Neuronal stem cell (in vitro differentiated cells): ENCODE measurements around the gene CASZ1.

Experiments used
- DNase-seq: peaks from one replicate; pipeline ENCODE4 v3.0.0-alpha.2; 2013; ENCODE audit warnings: low spot score
- H2AFZ ChIP-seq: one replicate; pipeline ENCODE4 v1.6.1; 2013; ENCODE audit warnings: mild to moderate bottlenecking, low read length, inconsistent platforms
- H2AK5ac ChIP-seq: 2 replicates; pipeline ENCODE4 v1.6.1; 2013; ENCODE audit warnings: low read depth, mild to moderate bottlenecking, inconsistent platforms, low read length, moderate library complexity, mixed read lengths
- H2BK120ac ChIP-seq: 2 replicates; pipeline ENCODE4 v1.6.1; 2013; ENCODE audit warnings: low read depth, mild to moderate bottlenecking, inconsistent platforms, low read length, moderate library complexity, mixed read lengths
- H2BK12ac ChIP-seq: one replicate; pipeline ENCODE4 v1.6.1; 2013; ENCODE audit warnings: low read length, inconsistent platforms
- H2BK15ac ChIP-seq: 2 replicates; pipeline ENCODE4 v1.6.1; 2013; ENCODE audit warnings: mild to moderate bottlenecking, low read length, inconsistent platforms, mixed read lengths
- H2BK5ac ChIP-seq: one replicate; pipeline ENCODE4 v1.6.1; 2013; ENCODE audit warnings: inconsistent platforms, mild to moderate bottlenecking, low read length, moderate library complexity
- H3K14ac ChIP-seq: one replicate; pipeline ENCODE4 v1.6.1; 2013; ENCODE audit warnings: low read length, inconsistent platforms
- H3K18ac ChIP-seq: 2 replicates; pipeline ENCODE4 v1.6.1; 2013; ENCODE audit warnings: low read length, inconsistent platforms
- H3K23ac ChIP-seq: 2 replicates; pipeline ENCODE4 v1.6.1; 2013; ENCODE audit warnings: low read depth, mild to moderate bottlenecking, mixed read lengths, low read length, inconsistent platforms; ENCODE audit not compliant: poor library complexity
- H3K27ac ChIP-seq: replicated peaks from 3 replicates; pipeline ENCODE4 v1.5.1; 2013; ENCODE audit warnings: low read length, inconsistent platforms
- H3K27me3 ChIP-seq, 3 experiments: 2 replicates each; pipeline ENCODE4 v1.6.1; 2013; ENCODE audit warnings: low read length in 3 of 3, mild to moderate bottlenecking in 2 of 3, inconsistent platforms in 1 of 3, low read depth in 1 of 3, mixed read lengths in 1 of 3, moderate library complexity in 1 of 3; ENCODE audit not compliant: control insufficient read depth in 3 of 3, insufficient read depth in 3 of 3
- H3K36me3 ChIP-seq, 2 donors: replicated peaks in 1 of 2; 2 replicates each; pipeline ENCODE4 v1.6.1; 2013; ENCODE audit warnings: low read length in 2 of 2; ENCODE audit not compliant: control insufficient read depth in 2 of 2, insufficient read depth in 2 of 2
- H3K4ac ChIP-seq: 2 replicates; pipeline ENCODE4 v1.6.1; 2013; ENCODE audit warnings: inconsistent platforms, mild to moderate bottlenecking, low read length, moderate library complexity
- H3K4me1 ChIP-seq, 2 donors: 1 replicate in 1 of 2; 2 replicates in 1 of 2; pipeline ENCODE4 v1.6.1; 2013; ENCODE audit warnings: low read length in 2 of 2, low read depth in 1 of 2; ENCODE audit not compliant: control insufficient read depth in 2 of 2, insufficient read depth in 1 of 2
- H3K4me2 ChIP-seq: one replicate; pipeline ENCODE4 v1.6.1; 2013; ENCODE audit warnings: mild to moderate bottlenecking, low read length, inconsistent platforms; ENCODE audit not compliant: insufficient read depth, poor library complexity, severe bottlenecking
- H3K4me3 ChIP-seq, 2 donors: 2 replicates each; pipeline ENCODE4 v1.5.1; 2013; ENCODE audit warnings: low read length in 2 of 2, mild to moderate bottlenecking in 2 of 2, inconsistent platforms in 1 of 2, moderate library complexity in 1 of 2
- H3K79me1 ChIP-seq: one replicate; pipeline ENCODE4 v1.6.1; 2013; ENCODE audit warnings: low read depth, mild to moderate bottlenecking, inconsistent platforms, low read length, moderate library complexity
- H3K9ac ChIP-seq: one replicate; pipeline ENCODE4 v1.6.1; 2013; ENCODE audit warnings: mild to moderate bottlenecking, low read depth, low read length, inconsistent platforms; ENCODE audit not compliant: poor library complexity
- H3K9me3 ChIP-seq, 2 donors: replicated peaks in 1 of 2; 2 replicates each; pipeline versions ENCODE3 to v1.6.1; 2013; ENCODE audit warnings: low read length in 2 of 2, mild to moderate bottlenecking in 2 of 2, inconsistent platforms in 1 of 2, low read depth in 1 of 2, mixed read lengths in 1 of 2, moderate library complexity in 1 of 2; ENCODE audit not compliant: control insufficient read depth in 2 of 2, insufficient read depth in 1 of 2
- H4K8ac ChIP-seq: one replicate; pipeline ENCODE4 v1.6.1; 2013; ENCODE audit warnings: low read depth, mild to moderate bottlenecking, inconsistent platforms, low read length, moderate library complexity
- H4K91ac ChIP-seq: one replicate; pipeline ENCODE4 v1.6.1; 2013; ENCODE audit warnings: low read length, low read depth, mild to moderate bottlenecking, inconsistent platforms; ENCODE audit not compliant: poor library complexity
- WGBS, 2 donors: extraction: QIAGEN DNeasy Blood & Tissue Kit; methylation state at CpG; one replicate each; pipeline ENCODE4 v1.1.7; 2013; ENCODE audit warnings: missing lambda C conversion rate in 2 of 2, mixed read lengths in 1 of 2; ENCODE audit not compliant: insufficient read length in 2 of 2, insufficient replicate concordance in 1 of 2; ENCODE audit errors: extremely low coverage in 2 of 2; 5-methylcytosine and 5-hydroxymethylcytosine counted together

The CASZ1 gene

GRCh38 chr1:10704368-10704882, 92.0 kb downstream of the CASZ1 start:
- Histone ChIP-seq H3K4me1 (peaks cover 39 to 47% of the 10 kb centered on the region in 2 donors), H2BK12ac (peak overlapping the region; percentile 91), H3K27me3 (peaks cover 0 to 37% (median 5%) of the 10 kb centered on the region in 3 experiments), H3K9me3 (no peaks in the 10 kb centered on the region), H2AK5ac (peak overlapping the region; percentile 97), H3K79me1 (no peaks in the 10 kb centered on the region), H3K27ac (peak overlapping the region; percentile 35), H3K4ac (no peak overlapping the region), H2BK15ac (peak overlapping the region; percentile 69), H2AFZ (peak overlapping the region; percentile 89), H3K9ac (peak overlapping the region; percentile 71), H3K23ac (peak overlapping the region; percentile 48), H2BK5ac (peak overlapping the region; percentile 7), H4K8ac (peak overlapping the region; percentile 56), H3K4me3 (peak overlapping the region in 1 of 2 donors; percentile 24), H2BK120ac (peak overlapping the region; percentile 72), H4K91ac (peak overlapping the region; percentile 49), H3K14ac (peak overlapping the region; percentile 15), H3K36me3 (no peaks in the 10 kb centered on the region), H3K18ac (peak overlapping the region; percentile 98), H3K4me2 (peak overlapping the region; percentile 47)
- peak; percentile 63 for DNase-seq
- no CpG with 5 or more reads among the region's 44 CpGs for WGBS, 2 donors

GRCh38 chr1:10703702-10704101, 92.7 kb downstream of the CASZ1 start:
- H3K4ac ChIP-seq, result no peak overlapping the region
- H3K14ac ChIP-seq, result no peak overlapping the region
- peak overlapping the region; percentile 97 for H2AK5ac ChIP-seq
- DNase-seq, result no peak
- peak overlapping the region; percentile 40 for H2BK15ac ChIP-seq
- peak overlapping the region; percentile 38 for H2BK120ac ChIP-seq
- peak overlapping the region; percentile 98 for H3K18ac ChIP-seq
- peaks cover 0 to 44% (median 5%) of the 10 kb centered on the region in 3 experiments for H3K27me3 ChIP-seq
- H4K8ac ChIP-seq, result peak overlapping the region; percentile 5
- H3K9me3 ChIP-seq, result no peaks in the 10 kb centered on the region
- H3K4me1 ChIP-seq, result peaks cover 34 to 43% of the 10 kb centered on the region in 2 donors
- no peak overlapping the region for H4K91ac ChIP-seq
- WGBS, 2 donors, result no CpG with 5 or more reads among the region's 8 CpGs
- H3K79me1 ChIP-seq, result no peaks in the 10 kb centered on the region
- H2BK12ac ChIP-seq, result no peak overlapping the region
- H3K23ac ChIP-seq, result no peak overlapping the region
- H3K4me2 ChIP-seq, result no peak overlapping the region
- no peak overlapping the region for H3K27ac ChIP-seq
- H3K9ac ChIP-seq, result no peak overlapping the region
- H2AFZ ChIP-seq, result peak overlapping the region; percentile 89
- no peaks in the 10 kb centered on the region for H3K36me3 ChIP-seq
- H2BK5ac ChIP-seq, result no peak overlapping the region
- no peak overlapping the region for H3K4me3 ChIP-seq

- Histone ChIP-seq H3K18ac (no peak overlapping the region), H2AFZ (no peak overlapping the region), H2BK15ac (no peak overlapping the region), H3K27ac (no peak overlapping the region), H2BK120ac (no peak overlapping the region), H3K9ac (no peak overlapping the region), H3K4me1 (peaks cover 20 to 24% of the 10 kb centered on the region in 2 donors), H3K4me3 (no peak overlapping the region), H4K8ac (no peak overlapping the region), H2BK12ac (no peak overlapping the region), H3K27me3 (peaks cover 0 to 57% (median 8%) of the 10 kb centered on the region in 3 experiments), H2BK5ac (no peak overlapping the region), H2AK5ac (no peak overlapping the region), H3K9me3 (no peaks in the 10 kb centered on the region), H3K36me3 (no peaks in the 10 kb centered on the region), H3K23ac (no peak overlapping the region), H3K4ac (no peak overlapping the region), H4K91ac (no peak overlapping the region), H3K4me2 (no peak overlapping the region), H3K14ac (no peak overlapping the region), H3K79me1 (no peaks in the 10 kb centered on the region)
- no peak for DNase-seq
- no CpG with 5 or more reads among the region's 14 CpGs for WGBS, 2 donors
Measured at GRCh38 chr1:10701145-10701544, 95.3 kb downstream of the CASZ1 start.

GRCh38 chr1:10699470-10699835, 97.0 kb downstream of the CASZ1 start:
- H2BK120ac ChIP-seq, result no peak overlapping the region
- H3K4me3 ChIP-seq, result no peak overlapping the region
- no peak overlapping the region for H2AFZ ChIP-seq
- peaks cover 8 to 11% of the 10 kb centered on the region in 2 donors for H3K4me1 ChIP-seq
- no peak overlapping the region for H4K8ac ChIP-seq
- H3K18ac ChIP-seq, result peak overlapping the region; percentile 81
- H3K27ac ChIP-seq, result no peak overlapping the region
- no peak for DNase-seq
- no peak overlapping the region for H3K14ac ChIP-seq
- no peaks in the 10 kb centered on the region for H3K79me1 ChIP-seq
- WGBS, 2 donors, result no CpG with 5 or more reads among the region's 7 CpGs
- no peak overlapping the region for H2BK12ac ChIP-seq
- H3K4ac ChIP-seq, result no peak overlapping the region
- peak overlapping the region; percentile 85 for H2BK5ac ChIP-seq
- H3K9me3 ChIP-seq, result no peaks in the 10 kb centered on the region
- no peak overlapping the region for H3K9ac ChIP-seq
- H3K4me2 ChIP-seq, result no peak overlapping the region
- peaks cover 0 to 65% (median 11%) of the 10 kb centered on the region in 3 experiments for H3K27me3 ChIP-seq
- no peak overlapping the region for H2BK15ac ChIP-seq
- H3K36me3 ChIP-seq, result no peaks in the 10 kb centered on the region
- no peak overlapping the region for H3K23ac ChIP-seq
- H2AK5ac ChIP-seq, result no peak overlapping the region
- no peak overlapping the region for H4K91ac ChIP-seq
